SK-N-SH treated with all-trans-retinoic acid at 6 μM for 48 hours (cell line): ENCODE measurements around the gene FHIT.

ENCODE experiments used
- ATAC-seq: fragments of 200-7000 bp; cut with Tn5 transposase; 3 replicates; pipeline ENCODE4 v1.9.1; 2020; ENCODE audit warnings: mild to moderate bottlenecking, moderate library complexity
- ARNTL ChIP-seq: fragments of 450-650 bp; formaldehyde crosslinking; IDR thresholded peaks from 2 replicates; pipeline ENCODE4 v1.5.0; 2020; ENCODE audit warnings: low read depth, mild to moderate bottlenecking, moderate library complexity, borderline replicate concordance
- BACH2 ChIP-seq: fragments of 250-450 bp; sonication (Bioruptor Pico); IDR thresholded peaks from 2 replicates; pipeline ENCODE4 v1.9.0; 2021; ENCODE audit warnings: mild to moderate bottlenecking, borderline replicate concordance
- CSDC2 ChIP-seq: fragments of 250-450 bp; sonication (Bioruptor Pico); IDR thresholded peaks from 2 replicates; pipeline ENCODE4 v1.5.0; 2020; ENCODE audit warnings: mild to moderate bottlenecking, moderate library complexity
- ESRRG ChIP-seq: fragments of 250-450 bp; sonication (Bioruptor Pico); IDR thresholded peaks from 2 replicates; pipeline ENCODE4 v1.6.1; 2021; ENCODE audit warnings: mild to moderate bottlenecking
- GLIS3 ChIP-seq: fragments of 250-450 bp; sonication (Bioruptor Pico); IDR thresholded peaks from 2 replicates; pipeline ENCODE4 v1.5.0; 2020; ENCODE audit warnings: mild to moderate bottlenecking, moderate library complexity
- ISL1 ChIP-seq: fragments of 250-450 bp; sonication (Bioruptor Pico); IDR thresholded peaks from 2 replicates; pipeline ENCODE4 v2.1.2; 2022; ENCODE audit warnings: mild to moderate bottlenecking, moderate library complexity
- OSR1 ChIP-seq: fragments of 250-450 bp; sonication (Bioruptor Pico); IDR thresholded peaks from 2 replicates; pipeline ENCODE4 v1.8.0; 2022; ENCODE audit warnings: moderate library complexity, mild to moderate bottlenecking, inconsistent platforms
- PPARA ChIP-seq: fragments of 250-450 bp; sonication (Bioruptor Pico); IDR thresholded peaks from 2 replicates; pipeline ENCODE4 v1.5.0; 2020; ENCODE audit warnings: mild to moderate bottlenecking, borderline replicate concordance
- RARB ChIP-seq: fragments of 250-450 bp; sonication (Bioruptor Pico); IDR thresholded peaks from 2 replicates; pipeline ENCODE4 v1.8.0; 2021; ENCODE audit warnings: mild to moderate bottlenecking, moderate library complexity
- SNAI2 ChIP-seq: fragments of 250-450 bp; sonication (Bioruptor Pico); IDR thresholded peaks from 2 replicates; pipeline ENCODE4 v1.5.0; 2020; ENCODE audit warnings: mild to moderate bottlenecking, moderate library complexity
- TCF4 ChIP-seq: fragments of 250-450 bp; sonication (Bioruptor Pico); IDR thresholded peaks from 2 replicates; pipeline ENCODE4 v1.8.0; 2021; ENCODE audit warnings: mild to moderate bottlenecking, moderate library complexity, borderline replicate concordance
- TOX ChIP-seq: fragments of 250-450 bp; sonication (Bioruptor Pico); IDR thresholded peaks from 2 replicates; pipeline ENCODE4 v1.8.0; 2021; ENCODE audit warnings: mild to moderate bottlenecking, moderate library complexity, borderline replicate concordance
- ZC3H10 ChIP-seq: fragments of 250-450 bp; sonication (Bioruptor Pico); IDR thresholded peaks from 2 replicates; pipeline ENCODE4 v1.5.1; 2021; ENCODE audit warnings: mild to moderate bottlenecking, moderate library complexity
- ZFP3 ChIP-seq: fragments of 250-450 bp; sonication (Bioruptor Pico); IDR thresholded peaks from 2 replicates; pipeline ENCODE4 v1.5.0; 2020; ENCODE audit warnings: mild to moderate bottlenecking, moderate library complexity
- ZFP30 ChIP-seq: fragments of 450-650 bp; formaldehyde crosslinking; IDR thresholded peaks from 2 replicates; pipeline ENCODE4 v1.5.0; 2022; ENCODE audit warnings: mild to moderate bottlenecking, moderate library complexity
- ZNF565 ChIP-seq: fragments of 450-650 bp; formaldehyde crosslinking; conservative IDR thresholded peaks from 2 replicates; pipeline ENCODE4 v1.5.0; 2020; ENCODE audit warnings: low read depth, mild to moderate bottlenecking, moderate library complexity
- ZNF70 ChIP-seq: fragments of 450-650 bp; formaldehyde crosslinking; IDR thresholded peaks from 2 replicates; pipeline ENCODE4 v1.5.0; 2020; ENCODE audit warnings: mild to moderate bottlenecking, moderate library complexity
- ZNF8 ChIP-seq: fragments of 450-650 bp; formaldehyde crosslinking; IDR thresholded peaks from 2 replicates; pipeline ENCODE4 v1.5.0; 2020; ENCODE audit warnings: mild to moderate bottlenecking, moderate library complexity
- TF ChIP-seq, protein P1 (sequence below): fragments of 250-450 bp; sonication (Bioruptor Pico); IDR thresholded peaks from 2 replicates; pipeline ENCODE4 v1.8.0; 2020; ENCODE audit warnings: mild to moderate bottlenecking, moderate library complexity, borderline replicate concordance
- TF ChIP-seq, protein P2 (sequence below): fragments of 250-450 bp; sonication (Bioruptor Pico); IDR thresholded peaks from 2 replicates; pipeline ENCODE4 v1.5.0; 2020; ENCODE audit warnings: mild to moderate bottlenecking, moderate library complexity
- TF ChIP-seq, protein P3 (sequence below): fragments of 250-450 bp; sonication (Bioruptor Pico); IDR thresholded peaks from 2 replicates; pipeline ENCODE4 v1.8.0; 2021; ENCODE audit warnings: low read depth, mild to moderate bottlenecking, moderate library complexity, borderline replicate concordance
- TF ChIP-seq, protein P4 (sequence below): fragments of 250-450 bp; sonication (Bioruptor Pico); IDR thresholded peaks from 2 replicates; pipeline ENCODE4 v1.5.1; 2021; ENCODE audit warnings: mild to moderate bottlenecking, moderate library complexity

FHIT gene

DNA sequence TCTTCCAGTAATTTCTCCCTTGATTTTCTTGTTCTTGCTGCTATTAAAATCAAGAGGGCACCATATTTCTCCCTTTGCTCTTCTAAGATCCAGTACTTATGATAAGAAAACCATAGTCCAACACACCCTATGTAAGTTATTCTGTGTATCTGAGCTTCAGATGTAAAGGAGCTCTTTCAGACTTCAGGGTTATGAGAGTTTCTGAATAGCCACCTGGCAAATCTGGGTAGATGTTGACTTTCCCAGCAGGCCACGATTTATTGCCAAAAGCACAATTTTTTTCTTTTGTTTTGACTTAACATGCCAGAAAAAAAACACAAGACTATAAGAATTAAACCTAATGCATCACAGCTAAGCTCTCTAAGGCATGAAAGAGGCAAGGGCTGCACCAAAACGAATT, 1045.0 kb downstream of the FHIT start:
- no peak for TF ChIP-seq GLIS3 (CRISPR knock-in tag)
- no peak for TF ChIP-seq ZFP3
- no peak for TF ChIP-seq ZNF8 (CRISPR knock-in tag)
- TF ChIP-seq, protein P1, sequence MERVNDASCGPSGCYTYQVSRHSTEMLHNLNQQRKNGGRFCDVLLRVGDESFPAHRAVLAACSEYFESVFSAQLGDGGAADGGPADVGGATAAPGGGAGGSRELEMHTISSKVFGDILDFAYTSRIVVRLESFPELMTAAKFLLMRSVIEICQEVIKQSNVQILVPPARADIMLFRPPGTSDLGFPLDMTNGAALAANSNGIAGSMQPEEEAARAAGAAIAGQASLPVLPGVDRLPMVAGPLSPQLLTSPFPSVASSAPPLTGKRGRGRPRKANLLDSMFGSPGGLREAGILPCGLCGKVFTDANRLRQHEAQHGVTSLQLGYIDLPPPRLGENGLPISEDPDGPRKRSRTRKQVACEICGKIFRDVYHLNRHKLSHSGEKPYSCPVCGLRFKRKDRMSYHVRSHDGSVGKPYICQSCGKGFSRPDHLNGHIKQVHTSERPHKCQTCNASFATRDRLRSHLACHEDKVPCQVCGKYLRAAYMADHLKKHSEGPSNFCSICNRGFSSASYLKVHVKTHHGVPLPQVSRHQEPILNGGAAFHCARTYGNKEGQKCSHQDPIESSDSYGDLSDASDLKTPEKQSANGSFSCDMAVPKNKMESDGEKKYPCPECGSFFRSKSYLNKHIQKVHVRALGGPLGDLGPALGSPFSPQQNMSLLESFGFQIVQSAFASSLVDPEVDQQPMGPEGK (CRISPR knock-in tag), result no peak
- TF ChIP-seq, protein P2, sequence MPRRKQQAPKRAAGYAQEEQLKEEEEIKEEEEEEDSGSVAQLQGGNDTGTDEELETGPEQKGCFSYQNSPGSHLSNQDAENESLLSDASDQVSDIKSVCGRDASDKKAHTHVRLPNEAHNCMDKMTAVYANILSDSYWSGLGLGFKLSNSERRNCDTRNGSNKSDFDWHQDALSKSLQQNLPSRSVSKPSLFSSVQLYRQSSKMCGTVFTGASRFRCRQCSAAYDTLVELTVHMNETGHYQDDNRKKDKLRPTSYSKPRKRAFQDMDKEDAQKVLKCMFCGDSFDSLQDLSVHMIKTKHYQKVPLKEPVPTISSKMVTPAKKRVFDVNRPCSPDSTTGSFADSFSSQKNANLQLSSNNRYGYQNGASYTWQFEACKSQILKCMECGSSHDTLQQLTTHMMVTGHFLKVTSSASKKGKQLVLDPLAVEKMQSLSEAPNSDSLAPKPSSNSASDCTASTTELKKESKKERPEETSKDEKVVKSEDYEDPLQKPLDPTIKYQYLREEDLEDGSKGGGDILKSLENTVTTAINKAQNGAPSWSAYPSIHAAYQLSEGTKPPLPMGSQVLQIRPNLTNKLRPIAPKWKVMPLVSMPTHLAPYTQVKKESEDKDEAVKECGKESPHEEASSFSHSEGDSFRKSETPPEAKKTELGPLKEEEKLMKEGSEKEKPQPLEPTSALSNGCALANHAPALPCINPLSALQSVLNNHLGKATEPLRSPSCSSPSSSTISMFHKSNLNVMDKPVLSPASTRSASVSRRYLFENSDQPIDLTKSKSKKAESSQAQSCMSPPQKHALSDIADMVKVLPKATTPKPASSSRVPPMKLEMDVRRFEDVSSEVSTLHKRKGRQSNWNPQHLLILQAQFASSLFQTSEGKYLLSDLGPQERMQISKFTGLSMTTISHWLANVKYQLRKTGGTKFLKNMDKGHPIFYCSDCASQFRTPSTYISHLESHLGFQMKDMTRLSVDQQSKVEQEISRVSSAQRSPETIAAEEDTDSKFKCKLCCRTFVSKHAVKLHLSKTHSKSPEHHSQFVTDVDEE (CRISPR knock-in tag), result no peak
- no peak for TF ChIP-seq TOX (CRISPR knock-in tag)
- no peak for TF ChIP-seq ZNF565 (CRISPR knock-in tag)
- no peak for TF ChIP-seq ZFP30 (CRISPR knock-in tag)
- no peak for TF ChIP-seq ISL1 (CRISPR knock-in tag)
- TF ChIP-seq BACH2 (CRISPR knock-in tag), result no peak
- no peak for TF ChIP-seq RARB (CRISPR knock-in tag)
- no peak for TF ChIP-seq SNAI2 (CRISPR knock-in tag)
- TF ChIP-seq ZNF70 (CRISPR knock-in tag), result no peak
- TF ChIP-seq, protein P3, sequence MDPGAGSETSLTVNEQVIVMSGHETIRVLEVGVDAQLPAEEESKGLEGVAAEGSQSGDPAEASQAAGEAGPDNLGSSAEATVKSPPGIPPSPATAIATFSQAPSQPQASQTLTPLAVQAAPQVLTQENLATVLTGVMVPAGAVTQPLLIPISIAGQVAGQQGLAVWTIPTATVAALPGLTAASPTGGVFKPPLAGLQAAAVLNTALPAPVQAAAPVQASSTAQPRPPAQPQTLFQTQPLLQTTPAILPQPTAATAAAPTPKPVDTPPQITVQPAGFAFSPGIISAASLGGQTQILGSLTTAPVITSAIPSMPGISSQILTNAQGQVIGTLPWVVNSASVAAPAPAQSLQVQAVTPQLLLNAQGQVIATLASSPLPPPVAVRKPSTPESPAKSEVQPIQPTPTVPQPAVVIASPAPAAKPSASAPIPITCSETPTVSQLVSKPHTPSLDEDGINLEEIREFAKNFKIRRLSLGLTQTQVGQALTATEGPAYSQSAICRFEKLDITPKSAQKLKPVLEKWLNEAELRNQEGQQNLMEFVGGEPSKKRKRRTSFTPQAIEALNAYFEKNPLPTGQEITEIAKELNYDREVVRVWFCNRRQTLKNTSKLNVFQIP (CRISPR knock-in tag), result no peak
- no peak for TF ChIP-seq TCF4 (CRISPR knock-in tag)
- TF ChIP-seq PPARA (CRISPR knock-in tag), result no peak
- no peak for TF ChIP-seq ESRRG (CRISPR knock-in tag)
- TF ChIP-seq, protein P4, sequence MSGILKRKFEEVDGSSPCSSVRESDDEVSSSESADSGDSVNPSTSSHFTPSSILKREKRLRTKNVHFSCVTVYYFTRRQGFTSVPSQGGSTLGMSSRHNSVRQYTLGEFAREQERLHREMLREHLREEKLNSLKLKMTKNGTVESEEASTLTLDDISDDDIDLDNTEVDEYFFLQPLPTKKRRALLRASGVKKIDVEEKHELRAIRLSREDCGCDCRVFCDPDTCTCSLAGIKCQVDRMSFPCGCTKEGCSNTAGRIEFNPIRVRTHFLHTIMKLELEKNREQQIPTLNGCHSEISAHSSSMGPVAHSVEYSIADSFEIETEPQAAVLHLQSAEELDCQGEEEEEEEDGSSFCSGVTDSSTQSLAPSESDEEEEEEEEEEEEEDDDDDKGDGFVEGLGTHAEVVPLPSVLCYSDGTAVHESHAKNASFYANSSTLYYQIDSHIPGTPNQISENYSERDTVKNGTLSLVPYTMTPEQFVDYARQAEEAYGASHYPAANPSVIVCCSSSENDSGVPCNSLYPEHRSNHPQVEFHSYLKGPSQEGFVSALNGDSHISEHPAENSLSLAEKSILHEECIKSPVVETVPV (CRISPR knock-in tag), result no peak
- no peak for TF ChIP-seq ARNTL (CRISPR knock-in tag)

DNA sequence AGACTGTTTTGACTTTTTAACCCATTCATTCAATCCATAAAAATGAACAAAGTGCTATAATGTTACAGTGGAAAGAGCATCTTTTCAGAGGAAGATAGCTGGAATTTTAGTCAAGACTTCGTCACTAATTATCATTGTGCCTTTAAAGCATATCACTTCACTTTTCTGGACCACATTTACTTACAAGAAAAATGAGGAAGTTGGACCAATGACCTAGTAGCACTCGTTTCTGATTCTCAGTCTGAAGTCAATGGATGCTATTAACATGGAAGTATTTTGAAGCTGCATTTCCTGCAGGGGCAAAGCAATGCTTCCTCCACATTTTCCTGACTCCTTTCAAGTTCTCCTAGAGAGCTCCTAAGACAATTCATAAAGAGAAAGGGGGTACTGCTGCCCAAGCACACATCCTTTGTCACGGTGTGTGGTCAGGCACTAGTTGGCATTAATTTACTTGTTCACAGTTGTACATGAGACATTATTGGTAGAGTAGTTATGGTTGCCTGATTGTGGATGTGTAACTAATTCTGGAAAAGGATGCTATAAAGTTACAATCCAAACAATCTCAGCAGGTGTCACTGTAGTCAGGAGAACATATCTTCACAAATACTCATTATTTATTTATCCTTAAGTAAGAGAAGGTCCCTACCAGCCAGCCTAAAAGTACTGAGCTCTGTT, 1049.1 kb downstream of the FHIT start:
- no peak for TF ChIP-seq OSR1 (CRISPR knock-in tag)
- TF ChIP-seq ZNF565 (CRISPR knock-in tag), result no peak
- no peak for TF ChIP-seq CSDC2
- TF ChIP-seq RARB (CRISPR knock-in tag), result no peak
- TF ChIP-seq GLIS3 (CRISPR knock-in tag), result no peak
- TF ChIP-seq ZC3H10, result no peak
- ATAC-seq, result no peak

More for the DNA sequence above, 1045.0 kb downstream of the FHIT start:
- ATAC-seq, result no peak

DNA sequence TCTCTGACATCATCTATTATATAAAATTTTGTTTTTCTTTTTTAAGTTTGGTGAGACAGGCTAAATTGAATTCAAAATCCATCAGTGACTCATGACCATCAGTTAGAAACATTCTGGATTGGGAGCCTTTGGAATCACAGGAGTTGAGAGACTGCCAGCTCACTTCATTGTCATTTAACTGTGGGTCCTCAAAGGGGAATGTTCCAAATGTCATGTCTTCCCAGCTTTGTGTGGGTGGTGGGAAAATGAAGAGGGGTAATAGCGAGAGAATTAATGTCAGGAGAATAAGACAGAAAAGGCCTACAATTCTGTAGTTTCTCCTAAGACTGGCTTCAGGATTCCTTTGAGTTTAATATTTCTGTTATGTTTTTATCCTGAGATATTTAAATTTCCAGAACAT, 1051.9 kb downstream of the FHIT start:
- TF ChIP-seq ISL1 (CRISPR knock-in tag), result 0 out of 2 replicates have a peak, but pooled peaks have one; percentile 28
- TF ChIP-seq OSR1 (CRISPR knock-in tag), result no peak
- TF ChIP-seq, protein P4 (CRISPR knock-in tag), result no peak
- TF ChIP-seq ZFP30 (CRISPR knock-in tag), result no peak
- no peak for TF ChIP-seq ESRRG (CRISPR knock-in tag)
- ATAC-seq, result no peak
